DLD1 (cell line): ENCODE data around the gene CXCR5.

Experiments
- in situ Hi-C: cut with HindIII; loops from 2 replicates; pipeline ENCODE4 v1.10.0; 2017; ENCODE audit warnings: low sequenced_read_pairs

Gene CXCR5

DNA sequence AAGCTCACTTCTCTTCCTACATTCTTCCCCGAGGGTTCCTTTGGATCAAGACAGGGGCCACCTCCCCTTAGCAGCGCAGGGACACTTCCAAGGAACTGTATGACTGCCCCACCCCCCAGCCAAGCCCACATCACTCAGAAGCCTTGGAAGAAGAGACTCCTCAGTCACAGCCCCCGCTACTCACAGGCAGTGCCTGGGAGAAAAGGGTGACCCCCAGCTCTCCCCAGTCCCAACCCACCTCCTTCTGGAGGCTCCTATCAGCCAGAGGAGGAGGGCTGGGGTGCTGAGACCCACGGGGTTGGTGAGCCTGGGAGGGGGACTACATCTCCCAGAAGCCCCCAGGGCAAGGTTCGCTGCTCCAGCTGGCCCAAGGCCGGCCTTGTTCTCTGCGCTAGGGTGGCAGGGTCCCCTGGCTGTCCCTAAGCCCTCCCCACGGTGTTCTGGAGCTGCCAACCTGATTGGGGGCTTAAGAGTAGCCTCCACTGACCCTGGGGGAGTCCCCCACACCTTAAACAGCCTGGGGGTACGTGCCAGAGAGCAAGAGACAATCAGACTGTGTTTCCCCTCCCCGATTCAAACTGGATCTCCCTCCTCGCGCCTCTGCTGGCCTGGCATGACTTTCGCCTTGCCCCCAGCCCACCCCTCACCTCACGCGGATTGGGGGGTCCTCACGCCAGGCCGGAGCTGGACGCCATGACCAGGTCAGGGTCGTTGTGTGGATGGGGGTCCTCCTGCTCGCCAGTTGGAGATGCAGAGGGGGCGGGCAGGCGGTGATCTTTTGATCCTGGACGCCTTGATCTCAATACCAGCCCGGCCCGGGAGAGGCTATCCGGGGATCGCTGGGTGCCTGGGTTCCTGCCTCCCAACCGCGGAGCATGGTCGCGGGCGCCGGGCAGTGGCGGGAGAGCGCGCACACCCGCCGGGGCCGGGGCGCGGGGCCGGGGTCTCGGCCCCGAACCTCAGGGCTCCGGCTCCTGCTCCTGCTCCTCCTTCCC is 41.2 kb downstream of the CXCR5 start:
- in situ Hi-C loops: loop anchor here (25.0 kb wide), 1 partner anchor 213 kb away; no protein-coding TSS in a partner anchor

DNA sequence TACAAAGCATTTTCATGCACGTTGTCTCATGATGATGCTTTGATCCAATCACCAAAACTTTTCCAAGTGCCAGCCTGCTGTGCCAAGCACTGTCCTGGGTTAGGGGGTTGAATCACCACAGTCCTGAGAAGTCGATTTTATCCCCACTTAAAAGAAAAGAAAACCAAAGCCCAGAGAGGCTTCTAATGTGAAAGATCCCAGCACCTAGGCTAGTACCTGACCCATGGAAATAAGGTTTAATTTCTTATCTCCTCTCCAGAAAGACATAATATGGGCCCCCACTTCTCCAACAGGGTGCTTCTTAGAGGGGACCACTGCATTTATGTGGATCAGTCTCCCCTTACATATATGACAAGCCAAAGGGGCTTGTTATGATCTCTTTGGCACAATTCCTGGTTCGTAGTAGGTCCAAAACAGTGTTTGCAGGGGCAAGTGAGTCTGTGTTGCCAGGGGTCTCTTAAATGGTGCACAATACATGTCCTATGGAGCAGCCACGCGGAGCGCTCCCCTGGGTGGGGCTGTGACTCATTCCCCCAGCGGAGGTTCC is 43.9 kb downstream of the CXCR5 start:
- in situ Hi-C loops: loop anchor here (25.0 kb wide), 1 partner anchor 215 kb away; no protein-coding TSS in a partner anchor

DNA sequence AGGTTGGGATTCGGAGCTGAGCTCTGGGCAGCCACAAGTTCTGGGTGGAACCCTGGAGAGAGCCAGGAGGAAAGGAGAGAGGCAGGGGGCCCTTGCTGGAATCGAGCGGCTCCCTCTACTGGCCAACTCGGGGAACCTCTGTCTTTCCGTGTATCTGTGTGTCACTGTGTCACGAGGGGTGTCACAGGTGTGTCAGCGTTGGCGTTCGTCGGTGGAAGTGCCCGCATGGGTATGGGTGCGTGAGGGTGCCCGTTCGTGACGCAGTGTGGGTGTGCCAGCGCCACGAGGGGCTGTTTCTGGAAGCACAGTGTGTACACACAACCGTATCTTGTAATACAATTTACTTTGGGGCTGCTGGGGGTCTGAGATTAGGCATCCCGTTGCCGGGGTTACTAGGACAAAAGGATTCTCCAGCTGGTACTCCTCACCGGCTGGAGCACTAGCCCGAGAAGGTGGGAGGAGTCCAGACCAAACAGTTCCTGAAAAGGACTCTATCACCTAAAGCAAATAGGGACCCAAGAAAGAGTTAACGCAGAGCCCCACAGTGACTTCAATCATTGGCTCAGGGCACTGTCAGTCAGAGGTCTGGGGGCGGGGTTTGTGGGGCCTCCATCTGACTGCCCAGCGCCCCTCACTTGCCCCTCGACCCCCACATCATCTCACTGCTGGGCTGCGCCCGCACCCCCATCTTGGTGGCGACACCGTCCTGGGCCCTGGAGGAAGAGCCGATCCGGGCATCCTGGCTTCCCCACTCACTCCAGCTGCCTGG is 44.6 kb downstream of the CXCR5 start:
- in situ Hi-C loops: loop anchor here (25.0 kb wide), 1 partner anchor 216 kb away; no protein-coding TSS in a partner anchor

DNA sequence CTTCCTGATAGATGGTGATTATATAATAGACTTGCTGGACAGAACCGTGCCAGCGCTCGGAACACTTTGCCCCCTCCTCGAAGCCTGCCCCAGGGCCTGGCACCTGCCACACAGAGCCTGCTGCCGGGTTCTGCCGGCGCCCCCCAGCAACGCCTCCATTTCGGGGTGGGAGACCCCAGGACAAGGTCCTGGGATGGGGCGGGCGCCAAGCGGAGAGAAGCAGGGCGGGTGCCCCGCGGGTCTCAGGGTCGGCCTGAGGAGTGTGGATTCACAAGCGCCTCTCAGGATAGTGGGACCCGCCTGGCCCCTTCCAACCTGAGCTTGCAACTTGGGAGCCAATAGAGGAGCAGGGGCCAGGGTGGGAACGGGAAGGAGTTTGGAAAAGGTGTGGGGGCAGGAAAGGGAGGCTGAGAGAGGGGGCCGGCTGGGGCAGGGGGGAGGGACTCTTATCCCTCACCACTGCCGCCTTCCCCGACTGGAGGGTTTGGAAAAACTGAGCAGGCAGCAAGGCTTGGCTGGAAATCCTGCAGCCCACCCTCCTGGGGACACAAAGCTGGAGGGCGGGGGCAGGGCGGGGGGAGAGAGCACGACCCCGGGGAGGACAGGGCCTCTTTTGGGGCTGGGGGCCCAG is 45.3 kb downstream of the CXCR5 start:
- in situ Hi-C loops: loop anchor here (25.0 kb wide), 1 partner anchor 217 kb away; no protein-coding TSS in a partner anchor

DNA sequence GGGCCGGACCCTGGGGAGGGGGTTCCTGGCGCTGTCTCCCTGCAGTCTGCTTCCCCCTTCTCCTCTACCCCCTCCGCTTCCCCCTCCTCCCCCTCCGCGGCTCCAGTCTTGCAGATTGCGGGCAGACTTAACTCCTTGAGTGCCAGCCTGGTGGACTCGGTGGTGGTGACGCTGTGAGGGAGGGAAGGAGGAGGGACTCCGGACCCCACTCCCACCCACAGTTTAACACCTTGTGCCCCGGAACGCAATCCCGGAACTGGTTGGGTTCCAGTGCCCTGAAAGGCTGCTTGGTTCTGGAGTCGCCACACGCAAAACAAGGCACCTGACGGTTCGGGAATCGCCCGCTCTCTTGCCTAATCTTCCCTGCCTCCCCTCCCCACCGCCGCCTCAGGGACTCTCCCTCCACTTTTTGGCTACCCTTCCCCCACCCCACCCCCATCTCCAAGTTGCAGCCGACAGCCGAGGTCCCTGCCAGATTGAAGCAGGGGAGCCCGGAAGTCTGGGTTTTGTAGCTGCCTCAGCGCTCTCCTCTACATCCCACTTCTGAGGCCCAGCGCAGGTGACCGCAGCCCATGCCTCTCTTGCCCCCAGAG is 45.9 kb downstream of the CXCR5 start:
- in situ Hi-C loops: loop anchor here (25.0 kb wide), 1 partner anchor 217 kb away; no protein-coding TSS in a partner anchor

DNA sequence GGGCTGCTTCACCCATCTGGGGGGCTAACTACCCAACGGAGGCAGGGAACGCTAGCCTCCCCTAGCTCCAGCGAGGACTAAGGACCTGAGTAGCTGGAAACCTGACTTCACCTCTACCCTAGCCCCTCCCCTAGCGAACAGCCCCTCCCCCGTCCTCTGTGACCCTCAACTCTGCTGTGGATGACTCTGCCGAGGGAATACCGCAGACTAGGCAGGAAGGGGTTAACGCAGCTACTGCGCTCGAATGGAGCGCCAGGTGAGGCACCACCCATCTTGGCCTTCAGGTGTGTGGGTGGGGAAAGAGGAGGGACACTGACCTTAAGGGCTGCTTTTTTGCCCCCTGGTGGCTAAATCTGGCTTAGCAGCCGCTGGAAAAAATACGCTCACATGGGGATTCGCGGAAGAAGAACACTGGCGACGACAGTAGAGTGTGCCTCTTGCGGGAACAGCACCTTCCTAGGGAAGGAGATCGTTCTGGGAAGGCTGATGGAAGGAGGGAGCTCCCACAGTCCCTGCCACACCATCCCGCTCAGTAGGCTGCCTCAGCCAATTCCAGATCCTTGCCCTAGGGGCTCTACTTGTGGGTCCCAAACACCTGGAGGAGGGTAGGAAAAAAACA is 46.5 kb downstream of the CXCR5 start:
- in situ Hi-C loops: loop anchor here (25.0 kb wide), 1 partner anchor 218 kb away; no protein-coding TSS in a partner anchor

DNA sequence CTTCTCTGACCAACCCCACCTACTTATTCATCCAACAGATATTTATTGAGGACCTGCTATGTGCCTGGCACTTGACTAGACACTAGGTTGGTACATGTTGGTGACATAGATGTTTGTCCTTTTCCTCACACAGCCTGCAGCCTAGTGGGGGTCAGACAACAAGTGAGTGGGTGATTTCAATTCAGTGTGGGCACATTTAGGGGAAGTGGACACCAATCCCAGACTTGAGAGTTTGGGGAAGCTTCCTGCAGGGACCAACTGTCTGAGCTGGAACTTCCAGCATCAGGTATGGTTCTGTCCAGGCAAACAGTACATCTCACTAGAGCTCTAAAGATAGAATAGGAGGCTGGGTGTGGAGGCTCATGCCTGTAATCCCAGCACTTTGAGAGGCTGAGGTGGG is 47.9 kb downstream of the CXCR5 start:
- in situ Hi-C loops: loop anchor here (25.0 kb wide), 1 partner anchor 219 kb away; no protein-coding TSS in a partner anchor

DNA sequence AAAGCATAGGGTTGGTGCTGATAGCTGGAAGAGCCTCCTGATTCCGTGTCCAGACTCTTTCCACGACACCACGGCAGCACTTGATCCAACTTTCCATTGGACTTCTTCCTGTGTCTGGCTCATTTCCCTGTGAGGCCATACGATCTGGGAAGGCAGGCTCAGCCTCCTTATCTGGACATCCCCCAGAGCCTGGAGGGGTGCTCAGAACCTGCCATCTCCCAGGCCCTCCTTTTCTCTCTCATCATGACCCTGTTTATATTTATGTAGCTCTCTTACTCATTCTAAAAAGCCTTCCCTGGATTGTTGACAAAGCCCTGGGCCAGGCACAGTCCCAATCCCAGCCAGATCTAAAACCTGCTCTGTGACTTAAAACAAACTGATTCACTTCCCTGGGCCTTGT is 49.8 kb downstream of the CXCR5 start:
- in situ Hi-C loops: loop anchor here (25.0 kb wide), 1 partner anchor 221 kb away; no protein-coding TSS in a partner anchor

DNA sequence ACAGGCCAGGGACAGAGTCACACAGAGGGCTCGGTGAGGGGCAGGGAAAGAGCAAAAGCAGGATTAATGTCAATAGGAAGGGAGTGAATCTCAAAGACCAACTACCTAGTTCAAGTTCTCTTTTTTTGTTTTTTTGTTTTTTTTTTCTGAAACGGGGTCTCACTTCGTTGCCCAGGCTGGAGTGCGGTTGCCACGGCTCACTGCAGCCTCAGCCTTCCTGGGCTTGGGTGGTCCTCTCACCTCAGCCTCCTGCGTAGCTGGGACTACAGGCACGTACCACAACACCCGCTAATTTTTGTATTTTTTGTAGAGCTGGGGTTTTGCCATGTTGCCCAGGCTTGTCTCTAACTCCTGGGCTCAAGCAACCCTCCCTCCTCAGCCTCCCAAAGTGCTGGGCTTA is 51.7 kb downstream of the CXCR5 start:
- in situ Hi-C loops: loop anchor here (25.0 kb wide), 1 partner anchor 223 kb away; no protein-coding TSS in a partner anchor

DNA sequence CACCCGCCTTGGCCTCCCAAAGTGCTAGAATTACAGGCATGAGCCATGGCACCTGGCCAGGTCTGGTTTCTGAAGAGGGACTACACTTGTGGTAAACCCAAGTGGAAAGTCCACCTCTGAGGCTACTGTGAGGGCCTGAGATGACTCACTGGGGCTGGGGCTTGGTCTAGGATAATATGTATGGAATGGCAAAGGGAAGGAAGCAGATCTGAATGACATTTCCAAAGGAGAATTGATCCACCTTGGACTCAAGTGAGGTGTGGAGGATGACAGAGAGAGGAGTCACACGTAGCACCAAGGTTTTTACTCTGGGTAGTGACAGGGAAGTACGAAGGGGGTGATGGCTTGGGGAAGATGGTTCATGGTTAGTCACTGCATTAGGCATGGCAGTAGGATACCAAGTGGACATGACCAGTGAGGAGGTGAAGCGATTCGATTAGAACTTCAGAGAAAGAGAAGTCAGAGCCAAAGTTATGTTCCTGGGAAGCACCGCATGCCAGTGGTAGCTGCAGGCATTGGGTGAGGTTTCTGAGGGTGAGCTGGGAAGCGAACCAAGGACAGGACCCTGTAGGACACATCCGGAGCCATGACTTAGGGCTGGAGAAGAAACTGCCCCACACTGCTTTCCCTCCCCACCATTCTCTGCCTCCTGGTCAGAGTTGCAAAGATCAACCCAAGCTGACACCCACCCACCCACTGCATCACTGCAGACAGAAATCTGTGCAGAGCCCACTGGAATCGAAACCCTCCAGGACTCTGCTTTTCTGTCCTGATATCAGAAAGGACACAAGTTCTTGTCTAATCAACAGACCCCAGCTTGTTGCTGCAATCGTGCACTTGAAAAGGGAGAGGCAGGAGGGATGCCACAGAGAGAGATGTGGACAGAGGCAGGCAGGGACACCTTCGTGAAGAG is 55.1 kb downstream of the CXCR5 start:
- in situ Hi-C loops: loop anchor here (25.0 kb wide), 1 partner anchor 226 kb away; no protein-coding TSS in a partner anchor

DNA sequence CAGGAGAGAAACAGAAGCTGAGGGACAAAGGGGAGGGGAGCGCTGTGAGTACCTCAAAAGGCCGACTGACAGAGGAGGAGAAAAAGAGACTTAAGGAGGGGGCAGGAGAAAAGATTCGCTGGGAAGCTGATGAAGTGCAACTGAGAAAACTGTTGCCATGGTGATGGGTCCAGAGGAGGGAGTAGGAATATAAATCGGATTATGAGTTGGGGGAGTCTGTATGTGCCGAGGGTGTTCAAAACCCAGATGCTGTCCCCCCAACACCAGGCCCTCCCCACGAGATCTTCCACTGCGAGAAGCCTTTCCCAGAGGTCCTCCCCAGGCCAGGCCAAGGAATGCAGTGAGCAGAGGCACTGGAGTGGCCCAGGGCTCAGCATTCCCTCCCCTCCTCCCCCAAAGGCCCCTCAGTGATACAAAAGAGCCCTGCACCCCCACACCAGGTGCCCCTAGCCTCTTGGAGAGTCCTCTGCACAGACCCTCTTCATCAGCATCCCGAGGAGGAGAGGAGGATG is 55.8 kb downstream of the CXCR5 start:
- in situ Hi-C loops: loop anchor here (25.0 kb wide), 1 partner anchor 227 kb away; no protein-coding TSS in a partner anchor

DNA sequence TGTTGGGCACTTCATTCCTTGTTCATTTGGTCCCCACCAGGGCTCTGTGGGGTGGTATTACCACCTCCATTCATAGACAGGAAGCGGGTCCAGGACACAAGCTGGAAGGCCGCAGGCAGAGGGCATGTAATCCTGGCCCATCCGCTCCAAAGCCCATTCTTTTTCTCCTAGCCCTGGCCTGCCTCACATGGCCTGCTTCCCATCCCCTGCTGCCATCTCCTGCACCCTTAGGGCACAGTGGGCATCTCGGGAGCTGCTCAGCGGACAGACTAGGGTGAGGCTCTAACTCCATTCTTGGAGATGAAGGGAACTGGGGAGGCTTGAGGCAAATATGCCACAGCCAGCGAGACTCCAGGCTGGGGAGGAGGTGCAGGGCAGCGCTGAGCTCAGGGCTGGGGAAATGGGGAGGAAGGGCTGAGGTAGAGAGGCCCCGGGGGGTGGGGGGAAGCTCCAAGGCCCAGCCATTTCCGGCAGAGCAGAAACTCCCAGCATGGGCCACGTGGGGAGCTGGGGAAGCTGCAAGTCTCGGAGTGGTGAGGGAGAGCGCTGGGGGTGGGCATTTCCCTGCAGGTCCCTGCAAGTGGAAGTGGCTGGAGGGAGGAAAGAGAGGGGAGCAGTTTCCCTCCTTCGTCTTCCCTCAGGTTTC is 56.4 kb downstream of the CXCR5 start:
- in situ Hi-C loops: loop anchor here (10.0 to 25.0 kb wide), 2 partner anchors 165 to 228 kb away; partner anchors contain the start of genes C2CD2L and DPAGT1

DNA sequence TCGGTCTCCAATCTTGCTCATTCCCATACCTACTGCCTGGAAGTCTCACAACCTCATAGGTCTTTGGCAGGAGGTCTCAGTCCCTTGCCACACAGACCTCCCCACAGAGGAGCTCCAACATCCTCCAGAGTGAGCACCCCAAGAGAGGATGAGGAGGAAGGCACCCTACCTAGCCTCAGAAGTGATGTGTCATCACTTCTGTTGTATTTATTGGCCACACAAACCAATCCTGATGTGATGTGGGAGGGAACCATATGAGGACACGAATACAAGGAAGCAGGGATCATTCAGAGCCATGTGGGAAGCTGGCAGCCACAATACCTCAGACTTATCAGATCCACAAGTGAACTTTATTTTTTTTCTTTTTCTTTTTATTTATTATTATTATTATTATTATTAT is 63.4 kb downstream of the CXCR5 start:
- in situ Hi-C loops: loop anchor here (10.0 to 25.0 kb wide), 2 partner anchors 158 to 235 kb away; partner anchors contain the start of genes C2CD2L and DPAGT1
